MCF 10A (cell line): ENCODE results near the gene FBN1. TPM values are rescaled to one million over a fixed set of nuclear protein-coding genes. Genes with fewer than 3 reads are reported as not detected.

Experiments used
- BruUV-seq: library from RNA; stranded (reverse); fragments of 400-500 nt; replicated peaks from 2 replicates; lab custom pipeline; 2021; lab: Mats Ljungman, UMichigan
- CTCF ChIA-PET: fragments of 300-600 bp; sonication (Branson Sonifier 250); formaldehyde crosslinking; extraction: SDS; loops from one replicate; lab custom pipeline; 2021; ENCODE audit warnings: antibody characterized with exemption, inconsistent platforms; lab: Yijun Ruan, JAX
- POLR2A ChIA-PET: fragments of 300-600, 350-650 bp; sonication (Branson Sonifier 250); formaldehyde crosslinking; extraction: SDS; loops from one replicate; lab custom pipeline; 2020; ENCODE audit warnings: antibody characterized with exemption, inconsistent platforms; lab: Yijun Ruan, JAX
- DNase-seq: peaks from one replicate; pipeline ENCODE4 v3.0.0-alpha.2; 2018; ENCODE audit not compliant: unreplicated experiment
- H3K27ac Mint-ChIP-seq: one replicate; pipeline ENCODE4 v1.8.0; 2022; ENCODE audit warnings: mild to moderate bottlenecking, low read depth, mixed read lengths; ENCODE audit not compliant: unreplicated experiment
- H3K27me3 Mint-ChIP-seq: one replicate; pipeline ENCODE4 v1.8.0; 2022; ENCODE audit warnings: mixed read lengths; ENCODE audit not compliant: insufficient read depth, unreplicated experiment
- H3K36me3 Mint-ChIP-seq: one replicate; pipeline ENCODE4 v1.8.0; 2022; ENCODE audit warnings: mild to moderate bottlenecking, moderate library complexity, mixed read lengths; ENCODE audit not compliant: insufficient read depth, unreplicated experiment
- H3K4me1 Mint-ChIP-seq: one replicate; pipeline ENCODE4 v1.8.0; 2022; ENCODE audit warnings: mixed read lengths; ENCODE audit not compliant: insufficient read depth, unreplicated experiment
- H3K4me3 Mint-ChIP-seq: one replicate; pipeline ENCODE4 v1.8.0; 2022; ENCODE audit warnings: mild to moderate bottlenecking, moderate library complexity, mixed read lengths; ENCODE audit not compliant: unreplicated experiment
- H3K9me3 Mint-ChIP-seq: one replicate; pipeline ENCODE4 v1.8.0; 2022; ENCODE audit warnings: mixed read lengths; ENCODE audit not compliant: unreplicated experiment
- intact Hi-C: fragments of 100-400 bp; cut with micrococcal nuclease; formaldehyde crosslinking; loops from 2 replicates; pipeline ENCODE4 v1.14.1; 2022
- total RNA-seq: library from RNA; stranded (reverse); gene quantifications from 2 replicates; pipeline ENCODE4 v1.2.3, GENCODE V29; 2022
- TF ChIP-seq, protein P1 (sequence below): fragments of 200-600 bp; IDR thresholded peaks from one replicate; pipeline ENCODE4 v1.8.0; 2022; ENCODE audit warnings: antibody characterized with exemption, mild to moderate bottlenecking; ENCODE audit not compliant: unreplicated experiment

The FBN1 gene
- total RNA-seq, 1 experiment from 2014 or later: 14.3 TPM

DNA sequence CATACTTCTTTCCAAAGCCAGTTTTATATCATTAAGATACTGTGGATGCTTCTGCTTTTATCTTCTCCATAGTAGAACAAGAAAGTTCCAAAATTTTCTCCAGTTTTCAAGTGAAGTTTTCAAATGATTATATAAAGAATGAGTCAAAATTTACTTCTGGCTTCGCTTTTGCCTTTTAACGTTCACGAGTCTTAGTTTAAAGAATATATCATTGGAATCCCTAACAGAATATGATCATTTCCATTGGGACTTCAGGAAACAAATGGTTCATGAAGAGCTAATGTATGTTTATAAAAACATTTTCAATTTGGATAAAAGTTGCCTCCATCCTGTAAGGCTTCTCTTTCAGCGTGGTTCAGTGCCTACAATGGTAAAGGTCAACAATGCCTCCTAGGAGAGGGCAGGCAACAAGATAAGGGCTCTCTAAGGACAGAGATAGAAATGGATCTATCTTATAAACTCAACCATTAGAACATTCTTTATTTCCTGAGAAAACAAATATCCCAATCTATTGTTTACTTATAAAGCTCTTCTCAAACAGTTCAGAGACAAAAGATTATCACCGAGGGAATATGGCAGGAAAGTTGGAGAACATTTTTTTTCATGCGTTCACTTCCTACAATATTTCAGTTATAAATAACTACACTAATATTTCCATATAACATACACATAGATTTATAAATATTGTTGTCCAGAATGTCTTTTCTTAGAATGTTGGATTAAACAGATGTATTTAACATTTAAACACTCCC is 60.5 kb downstream of the FBN1 start:
- no peaks in the 10 kb centered on the region for H3K27me3 Mint-ChIP-seq
- H3K4me3 Mint-ChIP-seq: no peak overlapping the region
- DNase-seq: no peak
- intact Hi-C loops: no loop called here
- CTCF ChIA-PET: interaction anchor here (0.7 kb wide), 1 partner anchor 291 kb away, joined by 4 read pairs; no protein-coding TSS in a partner anchor
- TF ChIP-seq, protein P1, sequence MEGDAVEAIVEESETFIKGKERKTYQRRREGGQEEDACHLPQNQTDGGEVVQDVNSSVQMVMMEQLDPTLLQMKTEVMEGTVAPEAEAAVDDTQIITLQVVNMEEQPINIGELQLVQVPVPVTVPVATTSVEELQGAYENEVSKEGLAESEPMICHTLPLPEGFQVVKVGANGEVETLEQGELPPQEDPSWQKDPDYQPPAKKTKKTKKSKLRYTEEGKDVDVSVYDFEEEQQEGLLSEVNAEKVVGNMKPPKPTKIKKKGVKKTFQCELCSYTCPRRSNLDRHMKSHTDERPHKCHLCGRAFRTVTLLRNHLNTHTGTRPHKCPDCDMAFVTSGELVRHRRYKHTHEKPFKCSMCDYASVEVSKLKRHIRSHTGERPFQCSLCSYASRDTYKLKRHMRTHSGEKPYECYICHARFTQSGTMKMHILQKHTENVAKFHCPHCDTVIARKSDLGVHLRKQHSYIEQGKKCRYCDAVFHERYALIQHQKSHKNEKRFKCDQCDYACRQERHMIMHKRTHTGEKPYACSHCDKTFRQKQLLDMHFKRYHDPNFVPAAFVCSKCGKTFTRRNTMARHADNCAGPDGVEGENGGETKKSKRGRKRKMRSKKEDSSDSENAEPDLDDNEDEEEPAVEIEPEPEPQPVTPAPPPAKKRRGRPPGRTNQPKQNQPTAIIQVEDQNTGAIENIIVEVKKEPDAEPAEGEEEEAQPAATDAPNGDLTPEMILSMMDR: no peak
- H3K9me3 Mint-ChIP-seq: no peaks in the 10 kb centered on the region
- no peaks in the 10 kb centered on the region for H3K4me1 Mint-ChIP-seq
- no peaks in the 10 kb centered on the region for H3K36me3 Mint-ChIP-seq
- POLR2A ChIA-PET: no interaction called here
- no peak overlapping the region for H3K27ac Mint-ChIP-seq
- BruUV-seq: no TSS peak

DNA sequence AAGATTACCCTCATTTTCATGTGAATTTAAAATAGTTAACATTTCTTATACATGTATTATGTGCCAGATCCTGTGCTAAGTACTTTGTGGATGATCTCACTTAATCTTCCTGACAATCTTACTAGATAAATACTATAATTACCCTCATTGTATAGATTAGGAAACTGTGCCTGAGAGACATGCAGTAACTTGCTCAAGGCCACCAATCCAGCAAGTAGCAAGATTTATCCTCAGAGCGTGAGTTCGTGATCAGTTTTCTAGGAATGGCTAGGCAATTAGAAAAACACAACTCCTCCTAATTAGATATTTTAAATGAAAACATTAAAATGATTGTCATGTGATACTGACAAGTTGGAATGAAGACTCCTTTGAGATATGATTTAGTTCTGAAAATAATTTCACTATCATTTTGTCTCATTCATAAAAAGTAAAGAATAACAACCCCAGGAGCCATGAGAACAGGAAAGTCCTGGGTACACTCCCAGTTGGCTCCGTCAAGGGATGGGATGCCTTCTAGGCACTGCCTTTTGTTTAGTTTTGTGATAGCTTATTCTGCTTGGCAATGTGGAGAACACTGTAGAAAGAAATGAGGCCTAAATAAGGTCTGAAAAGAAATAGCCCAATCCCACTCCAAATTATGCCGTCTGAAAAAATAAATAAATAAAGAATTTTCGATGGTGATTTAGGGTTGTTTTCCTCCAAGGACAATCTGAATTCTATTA is 61.3 kb downstream of the FBN1 start:
- DNase-seq: no peak
- H3K9me3 Mint-ChIP-seq: no peaks in the 10 kb centered on the region
- H3K4me1 Mint-ChIP-seq: no peaks in the 10 kb centered on the region
- TF ChIP-seq, protein P1: no peak
- H3K36me3 Mint-ChIP-seq: no peaks in the 10 kb centered on the region
- intact Hi-C loops: no loop called here
- POLR2A ChIA-PET: interaction anchor here (1.6 kb wide), 1 partner anchor 13 kb away, joined by 7 read pairs; no protein-coding TSS in a partner anchor
- no peak overlapping the region for H3K4me3 Mint-ChIP-seq
- CTCF ChIA-PET: no interaction called here
- BruUV-seq: no TSS peak
- no peak overlapping the region for H3K27ac Mint-ChIP-seq
- H3K27me3 Mint-ChIP-seq: no peaks in the 10 kb centered on the region

DNA sequence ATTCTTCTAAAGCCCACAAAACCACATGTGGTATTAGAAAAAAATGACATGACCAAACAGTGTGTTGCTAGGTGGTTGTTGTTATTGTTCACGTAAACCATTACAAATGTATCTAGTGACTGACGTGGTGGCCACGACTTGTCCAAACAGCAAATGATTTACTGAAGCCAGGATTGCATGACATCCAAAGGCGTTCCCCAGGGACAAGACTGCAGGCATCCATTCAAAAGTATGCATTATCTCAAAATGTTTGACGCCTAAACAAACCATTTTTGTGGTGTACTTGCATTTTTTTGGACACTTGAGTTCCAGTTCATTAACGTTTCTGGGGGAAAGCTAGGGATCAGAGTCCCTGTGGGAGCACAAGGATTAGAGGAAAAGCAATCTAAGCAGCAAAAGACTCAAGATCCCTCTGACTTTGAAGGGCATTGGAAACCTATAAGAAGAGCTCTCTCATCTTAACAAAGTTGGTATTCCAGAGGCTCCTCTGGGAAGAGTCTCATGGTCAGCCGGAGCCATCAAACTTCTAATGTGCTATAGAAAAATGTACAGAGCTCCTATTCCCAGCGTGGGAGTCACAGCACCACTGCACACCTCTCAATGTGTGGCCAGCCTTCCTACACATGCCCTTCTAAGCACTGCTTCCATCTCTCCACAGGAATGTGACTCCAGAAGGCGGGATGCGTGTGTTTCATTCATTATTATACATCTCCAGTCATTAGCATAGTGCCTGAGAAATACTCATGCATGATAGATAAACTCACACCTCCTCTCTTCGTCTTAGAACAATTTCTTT is 62.9 kb downstream of the FBN1 start:
- Mint-ChIP-seq H3K27ac (no peak overlapping the region), H3K9me3 (no peaks in the 10 kb centered on the region), H3K36me3 (no peaks in the 10 kb centered on the region), H3K4me1 (peaks cover 2% of the 10 kb centered on the region), H3K4me3 (no peak overlapping the region), H3K27me3 (no peaks in the 10 kb centered on the region)
- TF ChIP-seq, protein P1: no peak
- no peak for DNase-seq
- POLR2A ChIA-PET: interaction anchor here (1.6 kb wide), 1 partner anchor 11 kb away, joined by 7 read pairs; no protein-coding TSS in a partner anchor
- intact Hi-C loops: no loop called here
- no TSS peak for BruUV-seq
- CTCF ChIA-PET: interaction anchor here (0.6 to 0.9 kb wide), 2 partner anchors 276 to 294 kb away, joined by 3 to 4 read pairs; no protein-coding TSS in a partner anchor
